GM20431 (cell line): ENCODE results near the gene HABP4.

ENCODE experiments used
- in situ Hi-C: fragments of 300-500 bp; cut with MseI, MboI; formaldehyde crosslinking; loops from one replicate; pipeline ENCODE4 v1.15.0; 2020; ENCODE audit warnings: low sequenced_read_pairs; ENCODE audit not compliant: unreplicated experiment

The HABP4 gene

DNA sequence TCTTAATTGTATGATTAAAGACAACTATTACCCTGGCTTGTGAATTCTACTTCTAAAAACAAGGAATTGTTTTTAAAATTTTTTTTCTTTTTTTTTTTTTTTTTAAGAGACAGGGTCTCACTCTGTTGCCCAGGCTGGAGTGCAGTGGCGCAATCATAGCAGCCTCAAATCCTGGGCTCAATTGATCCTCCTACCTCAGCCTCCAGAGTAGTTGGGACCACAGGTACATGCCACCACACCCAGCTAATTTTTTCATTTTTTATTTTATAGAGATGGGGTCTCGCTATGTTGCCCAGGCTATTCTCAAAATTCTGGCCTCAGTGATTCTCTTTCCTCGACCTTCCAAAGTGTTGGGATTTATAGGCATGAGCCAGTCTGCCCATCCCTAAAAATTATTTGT lies 62.3 kb downstream of the HABP4 start:
- in situ Hi-C loops, result no loop called here

DNA sequence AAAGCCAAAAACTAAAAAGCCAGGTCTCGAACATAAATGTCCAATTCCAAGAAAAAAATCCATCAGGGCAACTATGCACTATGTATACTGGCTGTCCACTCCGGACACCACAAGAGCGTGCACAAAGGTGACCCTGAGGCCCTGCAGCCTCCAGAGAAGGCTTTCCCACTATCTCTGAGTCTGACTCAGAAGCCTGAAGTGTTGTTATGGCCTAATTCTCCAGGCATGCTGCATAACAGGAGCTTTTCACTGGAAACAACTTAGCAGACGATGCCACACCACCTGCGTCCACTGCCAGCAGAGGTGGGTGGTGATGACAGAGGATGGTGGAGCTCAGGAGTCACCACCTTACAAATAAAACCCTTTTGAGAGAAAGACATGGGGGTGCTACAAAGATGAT lies 63.7 kb downstream of the HABP4 start:
- in situ Hi-C loops, result no loop called here

DNA sequence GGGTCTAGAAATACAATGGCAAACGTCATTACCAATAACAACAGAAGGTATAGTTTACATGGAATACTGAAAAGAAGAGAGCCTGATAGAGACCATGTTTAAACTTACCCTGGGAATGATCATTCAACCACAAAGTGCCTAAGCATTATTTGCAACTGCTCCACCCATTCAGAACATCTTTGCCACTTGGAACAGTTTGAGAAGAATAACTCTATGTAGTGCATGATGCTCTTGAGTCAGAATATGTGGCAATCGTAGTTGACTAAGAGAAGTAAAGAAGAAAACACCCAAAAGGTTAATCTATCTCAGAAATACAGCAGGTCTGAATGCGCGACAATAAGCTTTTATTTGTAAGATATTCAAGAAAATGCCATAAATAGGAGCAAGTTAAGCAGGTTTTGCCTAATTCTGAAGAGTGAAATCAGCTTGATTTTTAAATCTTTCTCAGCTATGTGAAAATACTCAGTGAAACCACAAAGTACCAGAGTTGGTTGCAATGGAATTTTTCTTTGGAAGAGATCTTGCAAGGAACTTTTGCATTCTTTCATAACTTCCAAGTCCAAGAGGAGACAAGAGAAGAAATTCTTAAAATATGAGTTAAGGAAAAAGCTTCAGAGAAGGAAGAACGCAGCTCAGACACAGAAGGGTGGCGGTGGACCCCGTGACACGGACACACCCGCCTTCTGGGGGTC lies 64.3 kb downstream of the HABP4 start:
- in situ Hi-C loops, result no loop called here

DNA sequence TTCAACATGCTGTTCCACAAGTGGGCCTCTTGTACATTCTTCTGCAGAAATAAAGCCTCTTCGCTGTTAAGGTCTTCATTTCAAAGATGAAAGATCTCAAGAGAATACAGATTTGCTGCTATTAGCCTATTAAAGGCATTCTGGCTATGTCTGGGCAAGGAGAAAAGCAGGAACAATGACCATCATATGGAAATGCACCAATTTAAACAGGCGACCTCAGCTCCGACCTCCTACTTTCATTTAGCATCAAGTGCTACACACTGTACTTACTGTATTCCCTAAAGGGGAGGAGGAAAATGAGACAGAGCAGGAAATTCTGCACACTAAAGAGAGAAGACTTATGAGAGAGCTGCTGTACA lies 64.8 kb downstream of the HABP4 start:
- in situ Hi-C loops, result no loop called here

DNA sequence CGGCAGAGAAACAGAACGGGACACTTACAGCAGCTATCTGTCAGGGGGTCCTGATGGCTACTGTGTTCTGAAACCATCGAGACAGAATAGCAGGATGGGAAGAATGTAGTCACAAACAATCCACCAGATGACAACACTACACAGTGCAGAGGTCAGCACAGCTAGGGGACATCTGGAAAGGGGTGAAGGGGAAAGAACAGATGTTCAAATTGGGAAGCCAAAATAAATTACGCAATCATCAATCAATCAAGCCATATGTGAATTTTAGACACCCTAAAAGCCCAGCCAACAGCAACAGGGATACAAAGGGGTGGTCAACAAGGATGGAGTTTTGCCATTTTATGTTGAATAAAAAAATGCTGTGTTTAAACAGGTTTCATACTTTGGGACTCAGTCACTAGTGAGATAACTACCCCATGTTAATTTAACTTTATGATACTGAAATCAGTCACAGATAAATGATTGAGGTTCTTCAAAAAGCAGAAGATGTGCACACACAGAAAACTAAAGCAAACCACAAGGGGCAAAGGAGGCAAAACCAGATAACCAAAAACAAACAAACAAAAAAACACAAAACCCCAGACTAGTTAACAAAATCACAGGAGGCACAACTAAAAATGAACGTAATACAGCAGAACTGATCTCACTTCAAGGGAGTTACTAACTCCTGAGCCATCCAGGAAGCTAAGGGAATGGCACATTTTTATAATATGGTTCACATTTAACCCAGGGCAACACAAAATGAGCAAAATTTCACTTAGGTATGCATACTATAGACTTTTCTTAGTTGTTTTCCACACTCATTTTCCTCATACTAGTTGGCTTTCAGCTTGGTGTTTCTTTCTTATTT lies 65.9 kb downstream of the HABP4 start:
- in situ Hi-C loops, result no loop called here

DNA sequence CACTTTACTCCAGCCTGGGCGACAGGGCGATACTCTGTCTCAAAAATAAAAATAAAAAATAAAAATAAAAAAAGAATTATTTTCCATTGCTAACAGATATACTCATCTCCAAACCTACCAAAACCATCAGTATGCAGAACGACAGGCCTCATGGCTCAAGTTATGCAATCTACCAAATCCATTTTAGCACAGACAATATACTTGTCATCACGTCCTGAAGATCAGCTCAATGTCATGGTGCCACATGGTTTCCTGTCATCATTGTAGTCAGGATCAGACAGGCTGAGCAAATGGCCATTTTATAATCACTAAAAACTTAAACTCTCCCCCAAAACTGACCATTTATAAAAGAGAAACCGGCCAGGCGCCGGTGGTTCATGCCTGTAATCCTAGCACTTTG lies 69.1 kb downstream of the HABP4 start:
- in situ Hi-C loops, result no loop called here

DNA sequence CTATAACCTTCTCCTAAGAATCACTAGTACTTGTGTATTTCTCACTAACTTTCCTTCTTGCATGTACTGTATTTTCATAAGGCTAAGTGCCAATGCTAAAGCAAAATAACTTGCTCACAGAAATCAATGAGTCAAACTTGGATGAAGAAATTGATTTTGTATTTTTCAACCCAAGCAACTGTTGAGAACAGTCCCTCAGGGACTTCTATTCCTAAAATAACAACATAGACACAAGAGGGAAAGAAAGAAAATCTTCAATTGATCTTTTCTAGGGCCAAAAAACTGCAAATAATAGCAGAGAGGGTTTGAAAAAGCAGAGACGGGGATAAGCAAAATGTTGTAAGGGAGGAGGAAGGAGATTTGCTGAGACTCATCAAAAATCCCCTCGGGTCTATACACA lies 69.8 kb downstream of the HABP4 start:
- in situ Hi-C loops, result no loop called here

DNA sequence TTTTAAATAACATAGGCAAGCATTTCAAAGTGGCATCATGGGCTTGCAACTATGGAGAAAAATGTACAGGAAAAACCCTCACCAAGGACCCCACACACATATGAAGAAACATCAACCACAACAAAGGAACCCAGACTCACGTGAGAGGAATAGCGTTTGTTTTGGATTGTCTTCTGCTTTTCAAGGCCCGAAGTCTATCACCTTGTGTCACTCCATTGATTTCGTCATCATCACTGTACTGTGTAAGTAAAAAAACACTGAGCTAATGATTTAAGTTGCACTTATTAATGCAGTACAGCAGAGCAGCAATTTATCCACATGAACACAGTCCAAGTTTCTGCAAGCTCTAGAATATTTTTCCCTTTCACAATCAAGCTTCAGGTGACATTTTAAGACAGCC lies 72.4 kb downstream of the HABP4 start:
- in situ Hi-C loops, result no loop called here

DNA sequence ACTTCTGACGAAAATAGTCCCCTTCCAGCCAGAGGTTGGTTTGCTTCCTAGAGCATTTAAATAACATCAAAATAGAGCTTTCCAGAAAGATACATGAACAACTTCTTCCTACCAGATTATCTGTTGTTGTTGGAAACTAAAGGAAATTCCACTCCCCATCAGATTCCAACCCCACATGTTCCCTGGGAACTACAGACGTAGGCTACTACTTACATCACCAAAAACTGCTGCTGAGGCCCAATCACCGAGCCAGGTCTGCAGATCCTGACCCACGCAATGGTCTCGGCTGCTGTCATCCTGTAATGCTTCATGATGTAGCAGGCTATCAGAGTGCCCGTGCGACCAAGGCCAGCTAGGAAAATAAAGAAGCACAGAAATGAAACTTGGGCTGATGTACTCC lies 73.4 kb downstream of the HABP4 start:
- in situ Hi-C loops, result no loop called here

DNA sequence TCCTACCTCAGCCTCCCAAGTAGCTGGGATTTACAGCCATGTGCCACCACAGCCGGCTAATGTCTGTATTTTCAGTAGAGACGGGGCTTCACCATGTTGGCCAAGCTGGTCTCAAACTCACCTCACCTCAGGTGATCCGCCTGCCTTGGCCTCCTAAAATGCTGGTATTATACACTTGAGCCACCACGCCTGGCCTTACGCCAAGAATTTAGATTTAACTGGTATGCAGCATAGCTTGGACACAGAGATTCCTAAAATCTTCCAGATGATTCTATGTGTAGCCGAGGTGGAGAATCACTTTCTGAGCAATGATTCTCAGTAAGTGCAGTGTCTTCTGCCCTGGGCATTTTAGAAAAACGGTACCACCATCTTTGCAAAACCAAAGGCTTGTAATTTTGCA lies 74.1 kb downstream of the HABP4 start:
- in situ Hi-C loops, result no loop called here

DNA sequence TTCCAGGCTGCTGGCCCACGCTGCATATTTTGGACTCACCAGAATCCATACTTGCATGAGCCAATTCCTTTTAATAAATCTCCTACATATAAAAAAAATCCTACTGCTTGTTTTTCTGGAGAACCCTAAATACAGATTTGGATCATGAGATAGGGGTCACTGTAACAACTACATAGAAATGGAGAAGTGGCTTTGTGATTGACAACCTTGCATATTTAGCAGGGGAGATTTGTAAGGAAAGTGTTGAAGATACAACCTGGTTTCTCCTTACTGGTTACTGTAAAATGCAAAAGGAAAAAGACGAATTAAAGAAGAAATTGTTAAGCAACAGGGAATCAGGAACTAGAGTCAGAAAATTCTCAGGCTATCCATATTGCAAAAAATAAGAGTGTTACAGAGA lies 74.8 kb downstream of the HABP4 start:
- in situ Hi-C loops, result no loop called here

DNA sequence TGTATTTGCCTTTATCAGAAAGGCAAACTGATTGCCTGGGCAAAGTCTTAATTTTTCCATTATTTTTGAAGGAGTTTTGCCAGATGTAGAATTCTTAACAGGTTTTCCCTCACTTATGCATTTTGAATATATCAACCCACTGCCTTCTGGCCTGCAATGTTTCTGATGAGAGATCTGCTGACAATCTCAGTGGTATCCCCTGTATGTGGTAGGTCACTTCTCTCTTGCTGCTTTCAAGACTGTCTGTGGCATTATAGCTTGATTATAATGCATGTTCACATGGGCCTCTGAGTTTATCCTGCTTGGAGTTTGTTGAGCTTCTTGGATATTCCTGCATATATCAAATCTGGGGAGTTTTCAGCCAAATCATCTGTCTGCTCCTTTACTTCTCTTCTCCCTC lies 82.2 kb downstream of the HABP4 start:
- in situ Hi-C loops, result no loop called here

DNA sequence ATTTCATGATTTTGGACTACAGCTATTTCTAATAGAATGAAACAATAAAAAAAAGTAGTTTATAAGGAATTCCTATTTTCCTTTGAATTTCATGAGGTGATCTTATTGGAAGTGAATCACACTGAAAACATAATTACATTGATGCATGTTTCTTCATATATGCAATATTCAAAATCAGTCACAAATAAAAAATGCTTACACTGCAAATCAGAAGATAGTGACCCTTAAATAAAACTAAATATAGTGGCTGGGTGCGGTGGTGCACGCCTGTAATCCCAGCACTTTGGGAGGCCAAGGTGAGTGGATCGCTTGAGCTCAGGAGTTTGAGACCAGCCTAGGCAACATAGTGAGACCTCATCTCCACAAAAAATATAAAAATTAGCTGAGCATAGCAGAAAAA lies 90.1 kb downstream of the HABP4 start:
- in situ Hi-C loops, result no loop called here
